HepG2 (cell line): Measurements from ENCODE around the gene SDK2.

Experiments
- AGO2 ChIP-seq: fragments of 200-400 bp; formaldehyde crosslinking; optimal IDR thresholded peaks from 2 replicates; pipeline ENCODE3; 2017; ENCODE audit warnings: mild to moderate bottlenecking, low read depth, low read length, moderate library complexity
- ATF7 ChIP-seq, 2 experiments: fragments of 450-650 bp in 1 of 2; sonication (generic) in 1 of 2; formaldehyde crosslinking in 1 of 2; IDR thresholded peaks; 2 replicates each; pipeline versions ENCODE4 v1.4.0 to v1.6.1; 2016 to 2020; ENCODE audit warnings: antibody characterized with exemption in 1 of 2, mild to moderate bottlenecking in 1 of 2, missing genetic modification reagents in 1 of 2
- CBFB ChIP-seq: sonication (generic); formaldehyde crosslinking; IDR thresholded peaks from 2 replicates; pipeline ENCODE4 v1.4.0; 2020; ENCODE audit warnings: missing genetic modification reagents
- ETS1 ChIP-seq: sonication (generic); formaldehyde crosslinking; IDR thresholded peaks from 2 replicates; pipeline ENCODE4 v1.4.0; 2020; ENCODE audit warnings: missing genetic modification reagents
- EZH2 ChIP-seq: conservative IDR thresholded peaks from 2 replicates; pipeline ENCODE4 v1.6.1; 2012; ENCODE audit warnings: mild to moderate bottlenecking, low read depth, low read length, moderate library complexity
- HDAC2 ChIP-seq: sonication (generic); formaldehyde crosslinking; IDR thresholded peaks from 2 replicates; pipeline ENCODE4 v1.4.0; 2020; ENCODE audit warnings: missing genetic modification reagents
- HDAC6 ChIP-seq: fragments of 200-600 bp; sonication (generic); IDR thresholded peaks from 2 replicates; pipeline ENCODE4 v1.7.0; 2017; ENCODE audit warnings: mild to moderate bottlenecking, antibody characterized with exemption, low read length, low read depth
- IRF2 ChIP-seq: IDR thresholded peaks from 2 replicates; pipeline ENCODE4 v1.6.1; 2018; ENCODE audit warnings: missing genetic modification reagents, missing compliant biosample characterization
- RAD21 ChIP-seq: fragments of 450-650 bp; formaldehyde crosslinking; IDR thresholded peaks from 2 replicates; pipeline ENCODE4 v1.5.0; 2020; ENCODE audit warnings: mild to moderate bottlenecking
- SAP130 ChIP-seq: IDR thresholded peaks from 2 replicates; pipeline ENCODE4 v1.6.1; 2016; ENCODE audit warnings: low read depth
- SMYD3 ChIP-seq: sonication (generic); formaldehyde crosslinking; IDR thresholded peaks from 2 replicates; pipeline ENCODE4 v1.8.1; 2023; ENCODE audit warnings: mild to moderate bottlenecking, missing genetic modification reagents
- ZNF331 ChIP-seq: sonication (generic); formaldehyde crosslinking; IDR thresholded peaks from 2 replicates; pipeline ENCODE4 v1.4.0; 2020; ENCODE audit warnings: missing genetic modification reagents
- TF ChIP-seq, protein P1 (sequence below): sonication (generic); formaldehyde crosslinking; IDR thresholded peaks from 2 replicates; pipeline ENCODE4 v1.5.0; 2020; ENCODE audit warnings: mild to moderate bottlenecking, missing genetic modification reagents, moderate library complexity

- TF ChIP-seq EZH2 (no peak), RAD21 (CRISPR knock-in tag) (0 out of 2 replicates have a peak, but pooled peaks have one; percentile 31), SAP130 (CRISPR knock-in tag) (peak; percentile 94), SMYD3 (CRISPR knock-in tag) (no peak), HDAC2 (peak; percentile 88), ETS1 (no peak), CBFB (CRISPR knock-in tag) (0 out of 2 replicates have a peak, but pooled peaks have one; percentile 52), ATF7 (IDR thresholded peaks at IDR 0.05) (no peak), ATF7 (CRISPR knock-in tag; IDR thresholded peaks at IDR 0.05) (no peak; the same call in 1 of the 2 replicates), HDAC6 (no peak), ZNF331 (CRISPR knock-in tag) (peak; percentile 56), AGO2 (peak; percentile 58), IRF2 (peak; percentile 52; the same call in 1 of the 2 replicates)
- TF ChIP-seq, protein P1, sequence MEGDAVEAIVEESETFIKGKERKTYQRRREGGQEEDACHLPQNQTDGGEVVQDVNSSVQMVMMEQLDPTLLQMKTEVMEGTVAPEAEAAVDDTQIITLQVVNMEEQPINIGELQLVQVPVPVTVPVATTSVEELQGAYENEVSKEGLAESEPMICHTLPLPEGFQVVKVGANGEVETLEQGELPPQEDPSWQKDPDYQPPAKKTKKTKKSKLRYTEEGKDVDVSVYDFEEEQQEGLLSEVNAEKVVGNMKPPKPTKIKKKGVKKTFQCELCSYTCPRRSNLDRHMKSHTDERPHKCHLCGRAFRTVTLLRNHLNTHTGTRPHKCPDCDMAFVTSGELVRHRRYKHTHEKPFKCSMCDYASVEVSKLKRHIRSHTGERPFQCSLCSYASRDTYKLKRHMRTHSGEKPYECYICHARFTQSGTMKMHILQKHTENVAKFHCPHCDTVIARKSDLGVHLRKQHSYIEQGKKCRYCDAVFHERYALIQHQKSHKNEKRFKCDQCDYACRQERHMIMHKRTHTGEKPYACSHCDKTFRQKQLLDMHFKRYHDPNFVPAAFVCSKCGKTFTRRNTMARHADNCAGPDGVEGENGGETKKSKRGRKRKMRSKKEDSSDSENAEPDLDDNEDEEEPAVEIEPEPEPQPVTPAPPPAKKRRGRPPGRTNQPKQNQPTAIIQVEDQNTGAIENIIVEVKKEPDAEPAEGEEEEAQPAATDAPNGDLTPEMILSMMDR (CRISPR knock-in tag) = 0 out of 2 replicates have a peak, but pooled peaks have one; percentile 12
Measured at GRCh38 chr17:73311781-73312641, 332.2 kb downstream of the SDK2 start, which contains the start of gene CDC42EP4.
